GM21526 (cell line): ENCODE data around the gene CAMK1D.
"Not testable (repeated sequence)": the region's sequence is repeated elsewhere in the genome, so short reads cannot be mapped to it uniquely, and the experiment has no call there.

Experiments
- ATAC-seq: cut with Tn5 transposase; IDR thresholded peaks from one replicate; pipeline ENCODE4 v1.9.1; 2021; ENCODE audit warnings: moderate library complexity; ENCODE audit not compliant: unreplicated experiment, low FRiP score

CAMK1D gene

GRCh38 chr10:12338981-12339380 lies 10.4 kb upstream of the CAMK1D start:
- no peak for ATAC-seq

- no peak for ATAC-seq
These were observed 9.0 kb upstream of the CAMK1D start for GRCh38 chr10:12340371-12340770.

GRCh38 chr10:12340937-12341336 lies 8.4 kb upstream of the CAMK1D start:
- ATAC-seq: no peak

- no peak for ATAC-seq
These were observed 7.8 kb upstream of the CAMK1D start for GRCh38 chr10:12341526-12341925.

GRCh38 chr10:12344375-12345110 lies 4.8 kb upstream of the CAMK1D start:
- no peak for ATAC-seq

GRCh38 chr10:12346707-12347106 lies 2.6 kb upstream of the CAMK1D start:
- ATAC-seq: no peak

GRCh38 chr10:12348294-12348869 lies 965 bp upstream of the CAMK1D start:
- ATAC-seq: peak; percentile 0

GRCh38 chr10:12349629-12350166 lies 351 bp downstream of the CAMK1D start:
- ATAC-seq: peak; percentile 40

GRCh38 chr10:12350167-12350872 lies 973 bp downstream of the CAMK1D start:
- ATAC-seq: peak; percentile 26

- no peak for ATAC-seq
These were observed 1.6 kb downstream of the CAMK1D start for GRCh38 chr10:12350925-12351324.

GRCh38 chr10:12351447-12351846 lies 2.1 kb downstream of the CAMK1D start:
- ATAC-seq: no peak

- ATAC-seq: no peak
These were observed 2.5 kb downstream of the CAMK1D start for GRCh38 chr10:12351889-12352288.

- no peak for ATAC-seq
These were observed 4.3 kb downstream of the CAMK1D start for GRCh38 chr10:12353399-12354242.

- ATAC-seq: not testable (repeated sequence)
These were observed 5.3 kb downstream of the CAMK1D start for GRCh38 chr10:12354696-12355095.

- ATAC-seq: no peak
These were observed 6.0 kb downstream of the CAMK1D start for GRCh38 chr10:12355384-12355783.

GRCh38 chr10:12357525-12358151 lies 8.3 kb downstream of the CAMK1D start:
- ATAC-seq: no peak

GRCh38 chr10:12358863-12359564 lies 9.7 kb downstream of the CAMK1D start:
- no peak for ATAC-seq

- no peak for ATAC-seq
These were observed 11.1 kb downstream of the CAMK1D start for GRCh38 chr10:12360461-12360860.

- not testable (repeated sequence) for ATAC-seq
These were observed 11.8 kb downstream of the CAMK1D start for GRCh38 chr10:12361115-12361514.
